ENCODE data around the gene FKBP7.
"Not testable (repeated sequence)": the region's sequence is repeated elsewhere in the genome, so short reads cannot be mapped to it uniquely, and the experiment has no call there.

DNA sequence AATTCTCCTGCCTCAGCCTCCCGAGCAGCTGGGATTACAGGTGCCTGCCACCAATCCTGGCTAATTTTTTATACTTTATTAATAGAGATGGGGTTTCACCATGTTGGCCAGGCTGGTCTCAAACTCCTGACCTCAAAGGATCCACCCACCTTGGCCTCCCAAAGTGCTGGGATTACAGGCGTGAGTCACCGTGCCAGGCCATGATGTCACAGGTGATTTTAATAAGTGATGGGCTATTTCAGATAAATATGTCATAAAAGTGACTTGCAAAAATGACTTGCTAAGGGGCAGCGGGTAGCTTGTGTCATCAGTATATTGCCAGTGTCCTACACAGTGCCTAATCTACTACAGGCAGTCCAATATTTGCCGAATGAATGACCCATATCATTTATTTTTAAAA, 7.1 kb downstream of the FKBP7 start:
- not testable (repeated sequence) for TF ChIP-seq CTCF (conservative IDR thresholded peaks at IDR 0.05 in 1 of 2, IDR thresholded peaks at IDR 0.05 in 1 of 2; ENCODE audit: low read depth in 1 of 2, low read length in 2 of 2); EZH2 (IDR thresholded peaks at IDR 0.05; ENCODE audit: low read length, missing control alignments)

All from fibroblast of lung (primary cell).